Activated T-helper 1 cell treated with anti-CD3 and anti-CD28 coated beads, Interleukin-12 subunit alpha, Interleukin-12 subunit beta, Interleukin-2, Interleukin-4 antibody, amounts not matched to agents 30 ng/mL and 10 ng/mL and 1 ng/mL, durations not matched to agents 14 hours and 24 hours and 36 hours (primary cell): ENCODE results near the gene GRK4. TPM values are rescaled to one million over a fixed set of nuclear protein-coding genes. Genes with fewer than 3 reads are reported as not detected.
A peak's percentile ranks its signal among the peaks of the same experiment; 100 is the strongest.
"Not testable (repeated sequence)": the region's sequence is repeated elsewhere in the genome, so short reads cannot be mapped to it uniquely, and the experiment has no call there.

Experiments
- DNase-seq: peaks from one replicate; pipeline ENCODE4 v3.0.0; 2021; ENCODE audit warnings: low spot score
- H3K27ac Mint-ChIP-seq: one replicate; pipeline ENCODE4 v1.8.0; 2021; ENCODE audit warnings: mild to moderate bottlenecking, mixed read lengths
- H3K27me3 Mint-ChIP-seq: one replicate; pipeline ENCODE4 v1.8.0; 2022; ENCODE audit warnings: mild to moderate bottlenecking, moderate library complexity, mixed read lengths; ENCODE audit not compliant: insufficient read depth
- H3K36me3 Mint-ChIP-seq: one replicate; pipeline ENCODE4 v1.8.0; 2021; ENCODE audit warnings: low read depth, mixed read lengths
- H3K4me1 Mint-ChIP-seq: one replicate; pipeline ENCODE4 v1.8.0; 2021; ENCODE audit warnings: low read depth, mixed read lengths
- H3K4me3 Mint-ChIP-seq: one replicate; pipeline ENCODE4 v1.8.0; 2021; ENCODE audit warnings: mild to moderate bottlenecking, moderate library complexity, mixed read lengths
- H3K9me3 Mint-ChIP-seq: one replicate; pipeline ENCODE4 v1.8.0; 2021; ENCODE audit warnings: mixed read lengths
- intact Hi-C: fragments of 100-400 bp; cut with micrococcal nuclease; formaldehyde crosslinking; loops from one replicate; pipeline ENCODE4 v1.15.1; 2024
- total RNA-seq: library from RNA; stranded (reverse); gene quantifications from 2 replicates; pipeline ENCODE4 v1.2.3, GENCODE V29; 2022

GRK4 gene
- total RNA-seq, 1 donor from 2014 or later, result 4.4 TPM

GRCh38 chr4:2940267-2941137, 22.9 kb upstream of the GRK4 start:
- intact Hi-C loops, result no loop called here
- no peak for DNase-seq
- Mint-ChIP-seq H3K4me1 (peaks cover 39% of the 10 kb centered on the region), H3K27me3 (no peaks in the 10 kb centered on the region), H3K36me3 (peaks cover 65% of the 10 kb centered on the region), H3K27ac (no peak overlapping the region), H3K9me3 (no peaks in the 10 kb centered on the region), H3K4me3 (no peak overlapping the region)

GRCh38 chr4:2941138-2942036, 22.0 kb upstream of the GRK4 start:
- Mint-ChIP-seq H3K4me1 (peaks cover 34% of the 10 kb centered on the region), H3K9me3 (no peaks in the 10 kb centered on the region), H3K36me3 (peaks cover 71% of the 10 kb centered on the region), H3K27ac (peak overlapping the region; percentile 48), H3K4me3 (no peak overlapping the region), H3K27me3 (no peaks in the 10 kb centered on the region)
- DNase-seq, result no peak
- intact Hi-C loops, result no loop called here

DNA sequence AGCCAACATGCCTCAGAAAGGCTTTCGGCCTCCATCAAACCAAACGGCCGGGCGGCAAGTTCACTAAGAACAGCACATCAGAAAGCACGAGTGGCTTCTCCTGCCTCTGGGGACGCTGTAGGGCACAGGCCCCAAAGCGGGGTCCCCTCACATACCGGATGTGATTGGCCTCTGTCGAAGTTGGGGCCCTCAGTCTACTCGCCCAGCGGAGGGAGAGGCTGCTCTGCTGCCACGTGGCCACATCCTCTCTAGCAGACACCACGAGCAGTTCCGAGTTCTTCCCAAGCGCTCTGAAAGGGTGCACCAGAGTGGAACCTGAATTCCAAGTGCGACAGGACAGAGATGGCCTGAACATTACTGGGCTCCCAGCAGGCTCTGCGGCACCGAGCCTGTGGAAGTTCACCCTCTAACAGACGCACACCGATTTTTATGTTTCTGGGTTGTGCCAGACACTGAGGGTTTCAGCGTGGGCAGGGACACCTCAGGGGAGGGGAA, 21.3 kb upstream of the GRK4 start:
- Mint-ChIP-seq H3K4me1 (peaks cover 29% of the 10 kb centered on the region), H3K27ac (peak overlapping the region; percentile 32), H3K4me3 (no peak overlapping the region), H3K36me3 (peaks cover 68% of the 10 kb centered on the region), H3K27me3 (no peaks in the 10 kb centered on the region), H3K9me3 (no peaks in the 10 kb centered on the region)
- intact Hi-C loops, result no loop called here
- DNase-seq, result no peak

DNA sequence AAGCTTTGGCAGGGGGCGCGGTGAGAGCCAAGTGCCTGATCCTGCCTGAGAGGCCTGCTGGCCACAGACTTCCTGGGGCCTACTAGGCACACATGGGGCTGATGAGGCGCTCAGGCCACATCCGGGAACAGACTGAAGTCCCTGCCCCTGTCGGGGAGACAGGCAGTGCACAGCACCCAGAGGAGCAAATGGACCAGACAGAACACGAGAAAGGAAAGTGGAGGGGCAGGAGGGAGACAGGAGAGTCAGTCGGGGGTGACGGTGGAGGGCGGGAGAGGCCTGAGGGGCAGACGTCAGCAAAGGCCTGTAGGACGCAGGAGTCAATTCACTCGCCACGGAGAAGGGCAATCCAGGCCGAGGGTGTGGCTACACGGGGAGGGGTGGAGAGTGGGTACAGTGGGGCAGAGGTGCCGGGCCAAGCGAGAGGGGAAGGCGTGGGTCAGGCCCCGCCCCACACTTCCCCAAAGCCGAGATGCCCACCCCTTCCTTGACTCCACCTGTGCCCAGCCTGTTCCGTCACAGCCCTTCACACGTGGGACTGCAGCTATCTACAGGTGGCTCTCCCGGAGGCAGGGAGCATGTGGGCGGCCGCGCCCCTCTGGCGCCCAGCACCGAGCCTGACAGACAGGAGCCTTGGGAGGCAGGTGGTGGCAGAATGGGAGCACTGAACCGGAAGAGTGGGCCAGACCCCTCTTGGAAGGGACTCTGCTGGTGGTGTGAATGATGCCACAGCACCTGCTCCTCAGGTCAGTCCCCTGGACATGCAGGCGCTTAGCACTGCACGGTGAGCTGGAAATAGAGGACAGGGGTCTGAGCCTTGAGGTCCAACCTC, 20.6 kb upstream of the GRK4 start:
- H3K9me3 Mint-ChIP-seq, result no peaks in the 10 kb centered on the region
- H3K27me3 Mint-ChIP-seq, result no peaks in the 10 kb centered on the region
- H3K4me1 Mint-ChIP-seq, result peaks cover 23% of the 10 kb centered on the region
- no peak for DNase-seq
- H3K36me3 Mint-ChIP-seq, result peaks cover 68% of the 10 kb centered on the region
- intact Hi-C loops, result no loop called here
- peak overlapping the region; percentile 55 for H3K27ac Mint-ChIP-seq
- no peak overlapping the region for H3K4me3 Mint-ChIP-seq

DNA sequence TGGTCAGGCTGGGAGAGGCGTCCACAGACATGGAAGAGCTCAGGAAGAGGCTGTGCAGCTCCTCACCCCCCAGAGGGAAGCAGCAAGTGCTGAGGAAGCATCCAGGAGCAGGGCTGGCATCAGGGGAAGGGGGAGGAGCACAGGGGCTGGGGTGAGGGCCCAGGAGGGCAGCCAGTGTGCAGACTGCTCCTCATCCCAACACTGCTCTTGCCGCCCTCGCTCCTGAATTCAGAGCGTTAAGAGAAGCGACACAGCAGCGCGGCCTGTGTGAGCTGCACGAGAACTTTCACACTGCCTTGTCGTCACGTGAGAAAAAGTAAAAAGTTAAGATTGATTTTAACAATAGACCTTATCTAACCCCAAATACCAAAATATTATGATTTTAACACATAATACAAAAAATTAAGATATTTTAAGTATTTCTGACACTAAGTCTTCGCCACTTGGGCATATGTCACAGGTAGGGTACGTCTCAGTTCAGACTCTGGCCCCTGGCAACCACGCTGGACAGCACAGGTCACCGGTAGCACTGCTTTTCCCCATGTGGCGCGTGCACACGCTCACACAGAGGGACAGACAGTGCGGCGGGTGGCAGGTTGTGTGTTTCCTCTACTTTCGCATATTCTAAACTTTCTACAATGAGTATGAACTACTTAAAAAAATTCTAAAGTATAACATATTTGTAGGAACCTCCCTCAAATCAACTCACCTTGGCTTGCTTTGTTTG, 19.8 kb upstream of the GRK4 start:
- peaks cover 70% of the 10 kb centered on the region for H3K36me3 Mint-ChIP-seq
- intact Hi-C loops, result no loop called here
- DNase-seq, result no peak
- H3K4me3 Mint-ChIP-seq, result no peak overlapping the region
- no peaks in the 10 kb centered on the region for H3K9me3 Mint-ChIP-seq
- no peaks in the 10 kb centered on the region for H3K27me3 Mint-ChIP-seq
- peak overlapping the region; percentile 55 for H3K27ac Mint-ChIP-seq
- H3K4me1 Mint-ChIP-seq, result peaks cover 23% of the 10 kb centered on the region

GRCh38 chr4:2944091-2944482, 19.3 kb upstream of the GRK4 start:
- Mint-ChIP-seq H3K27ac (no peak overlapping the region), H3K36me3 (peaks cover 69% of the 10 kb centered on the region), H3K9me3 (no peaks in the 10 kb centered on the region), H3K4me1 (peaks cover 18% of the 10 kb centered on the region), H3K4me3 (no peak overlapping the region), H3K27me3 (no peaks in the 10 kb centered on the region)
- no peak for DNase-seq
- intact Hi-C loops, result no loop called here

GRCh38 chr4:2944586-2945526, 18.5 kb upstream of the GRK4 start:
- intact Hi-C loops, result no loop called here
- no peak for DNase-seq
- H3K27ac Mint-ChIP-seq, result no peak overlapping the region
- H3K9me3 Mint-ChIP-seq, result no peaks in the 10 kb centered on the region
- H3K4me1 Mint-ChIP-seq, result peaks cover 19% of the 10 kb centered on the region
- H3K36me3 Mint-ChIP-seq, result peaks cover 64% of the 10 kb centered on the region
- H3K27me3 Mint-ChIP-seq, result no peaks in the 10 kb centered on the region
- no peak overlapping the region for H3K4me3 Mint-ChIP-seq

- H3K4me3 Mint-ChIP-seq, H3K27ac Mint-ChIP-seq, H3K27me3 Mint-ChIP-seq, DNase-seq, intact Hi-C loops, H3K9me3 Mint-ChIP-seq: not testable (repeated sequence)
- H3K36me3 Mint-ChIP-seq, result peaks cover 63% of the 10 kb centered on the region
- H3K4me1 Mint-ChIP-seq, result peaks cover 27% of the 10 kb centered on the region
Measured at GRCh38 chr4:2945619-2946604, 17.5 kb upstream of the GRK4 start.

GRCh38 chr4:2946812-2947600, 16.4 kb upstream of the GRK4 start:
- Mint-ChIP-seq H3K27me3 (no peaks in the 10 kb centered on the region), H3K9me3 (no peaks in the 10 kb centered on the region), H3K36me3 (peaks cover 68% of the 10 kb centered on the region), H3K4me3 (no peak overlapping the region), H3K27ac (no peak overlapping the region), H3K4me1 (peaks cover 27% of the 10 kb centered on the region)
- intact Hi-C loops, result no loop called here
- no peak for DNase-seq

- H3K9me3 Mint-ChIP-seq, result no peaks in the 10 kb centered on the region
- H3K36me3 Mint-ChIP-seq, result peaks cover 68% of the 10 kb centered on the region
- intact Hi-C loops, result no loop called here
- H3K4me3 Mint-ChIP-seq, result no peak overlapping the region
- peaks cover 26% of the 10 kb centered on the region for H3K4me1 Mint-ChIP-seq
- peak overlapping the region; percentile 15 for H3K27ac Mint-ChIP-seq
- no peaks in the 10 kb centered on the region for H3K27me3 Mint-ChIP-seq
- DNase-seq, result no peak
Measured at GRCh38 chr4:2947926-2948325, 15.4 kb upstream of the GRK4 start.
